ENCODE data around the gene RAD50.
"Not testable (repeated sequence)": the region's sequence is repeated elsewhere in the genome, so short reads cannot be mapped to it uniquely, and the experiment has no call there.

Gene RAD50

DNA sequence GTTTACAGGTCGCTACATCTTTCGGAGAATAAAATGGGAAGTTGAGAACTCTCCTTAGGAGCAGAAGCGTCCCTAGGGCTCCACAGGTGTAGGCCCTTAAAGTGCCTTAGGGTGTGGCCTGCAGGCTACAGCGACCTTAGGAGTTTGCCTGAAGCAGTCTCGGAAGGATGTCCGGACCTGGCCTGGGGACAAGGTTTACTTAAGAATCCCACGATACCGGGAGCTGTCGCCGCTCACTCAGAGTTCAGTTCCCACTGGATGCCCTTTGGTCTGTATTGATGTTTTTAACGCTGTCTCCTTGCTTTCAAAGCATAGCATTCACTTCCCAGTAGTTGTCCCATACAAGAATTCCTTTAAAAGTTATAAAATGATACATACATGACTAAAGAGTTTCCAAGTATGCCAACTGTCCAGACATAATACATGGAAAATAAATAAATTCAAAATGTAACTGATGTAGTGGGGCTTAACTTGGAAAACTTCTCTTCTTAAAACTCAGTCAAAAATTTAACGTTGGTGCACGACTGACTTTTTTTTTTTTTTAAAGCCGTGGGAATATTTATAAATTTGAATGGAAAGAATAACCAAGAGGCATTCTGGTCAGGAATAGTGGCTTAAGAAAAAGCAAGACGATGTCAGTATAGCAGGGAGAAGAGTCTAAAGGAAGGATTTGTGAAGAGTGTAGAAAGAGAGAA, 848 bp downstream of the RAD50 start:
- peak; percentile 38 for DNase-seq

DNA sequence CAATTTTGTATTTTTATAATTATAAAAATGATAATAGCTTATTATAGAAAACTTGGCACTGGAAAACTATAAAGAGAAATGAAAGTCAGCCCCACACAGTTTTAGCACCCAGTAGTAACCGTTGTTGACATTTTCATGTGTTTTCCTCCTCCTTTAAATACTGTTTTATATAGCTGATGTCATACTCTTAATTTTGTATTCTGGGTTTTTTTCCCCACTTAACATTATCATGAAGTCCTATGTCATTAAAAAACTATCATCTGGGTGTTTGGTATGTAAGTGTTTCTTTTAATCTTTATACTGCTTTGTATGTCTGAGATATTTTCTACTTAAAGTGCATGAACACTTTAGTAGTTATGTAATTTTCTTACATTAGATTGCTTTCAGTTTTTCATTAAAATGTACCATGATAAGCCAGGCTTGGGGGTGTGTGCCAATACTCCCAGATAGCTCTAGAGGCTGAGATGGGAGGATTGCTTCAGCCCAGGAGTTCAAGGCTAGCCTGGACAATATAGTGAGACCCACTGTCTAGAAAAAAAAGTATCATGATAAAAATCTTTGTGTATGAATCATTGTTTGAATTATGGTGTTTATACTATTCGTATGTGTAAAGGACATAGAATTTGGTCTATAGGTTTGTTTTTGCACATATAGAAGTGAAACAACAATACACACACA, 2.7 kb downstream of the RAD50 start:
- no peak for DNase-seq

DNA sequence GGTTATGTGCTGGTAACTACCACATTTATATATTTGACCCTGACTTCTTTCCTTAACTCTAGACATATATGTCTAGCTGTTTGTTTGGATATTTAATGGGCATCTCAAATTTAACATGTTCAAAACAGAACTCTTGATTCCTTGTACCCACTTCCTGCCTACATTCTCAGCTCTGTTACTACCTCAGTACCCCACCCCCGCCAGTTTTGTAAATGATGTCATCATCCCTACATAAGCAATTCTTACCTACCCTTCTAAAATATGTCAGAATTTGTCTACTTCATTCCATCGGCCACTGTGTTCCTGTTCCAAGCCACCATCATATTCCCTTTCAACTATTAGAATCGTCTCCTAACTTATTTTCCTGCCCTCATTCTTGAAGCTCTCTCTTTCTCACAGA, 4.8 kb downstream of the RAD50 start:
- peak; percentile 46 for DNase-seq

DNA sequence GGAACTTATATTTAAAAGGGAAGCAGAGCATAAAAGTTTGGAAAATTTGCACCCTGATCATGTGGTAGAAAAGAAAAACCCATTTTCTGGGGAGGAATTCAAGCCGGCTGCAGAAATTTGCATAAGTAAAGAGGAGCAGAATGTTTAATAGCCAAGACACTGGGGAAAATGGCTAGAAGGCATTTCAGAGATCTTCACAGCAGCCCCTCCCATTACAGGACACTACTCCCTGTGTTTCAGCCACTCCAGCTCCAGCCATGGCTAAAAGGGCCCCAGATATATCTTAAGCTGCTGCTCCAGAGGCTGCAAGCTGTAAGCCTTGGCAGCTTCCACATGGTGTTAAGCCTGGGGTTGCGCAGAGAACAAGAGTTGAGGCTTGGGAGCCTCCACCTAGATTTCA, 7.8 kb downstream of the RAD50 start:
- not testable (repeated sequence) for DNase-seq

DNA sequence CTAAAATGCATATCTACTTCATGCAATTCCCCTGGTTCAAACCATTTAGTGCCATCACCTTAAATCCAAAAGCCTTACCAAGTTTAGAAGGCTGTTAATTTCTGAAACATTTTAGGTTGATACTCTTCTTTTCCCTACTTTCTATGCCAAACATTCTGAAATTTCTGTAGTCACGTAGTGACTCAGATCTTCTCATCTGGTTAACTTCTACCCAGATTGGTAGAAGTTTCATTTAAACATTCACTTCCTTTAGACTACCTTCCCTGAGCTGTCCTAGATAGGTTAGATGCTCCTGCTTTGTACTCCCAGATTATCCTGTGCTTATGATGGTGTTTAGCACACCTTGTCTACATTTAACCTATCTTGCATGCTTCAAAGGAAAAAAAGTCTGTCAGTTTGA, 9.9 kb downstream of the RAD50 start:
- DNase-seq: no peak

DNA sequence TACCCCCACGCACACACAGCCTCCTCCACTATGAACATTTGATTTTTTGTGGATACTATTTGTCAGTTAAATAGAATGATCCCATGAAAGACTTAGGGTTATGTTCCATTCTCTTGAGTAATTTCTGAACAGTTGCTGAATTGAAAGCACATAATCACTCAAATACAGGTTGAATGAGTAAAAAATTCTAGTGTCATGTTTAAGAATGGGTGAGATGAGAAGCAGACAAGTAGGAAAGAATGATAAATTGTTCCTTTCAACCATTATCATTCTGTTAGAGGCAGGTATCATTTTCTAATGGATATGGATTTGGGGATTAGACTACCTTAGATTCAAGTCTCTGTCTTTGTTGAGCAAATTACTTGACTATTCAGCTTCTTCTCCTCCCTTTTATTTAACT, 19.3 kb downstream of the RAD50 start:
- DNase-seq: no peak

DNA sequence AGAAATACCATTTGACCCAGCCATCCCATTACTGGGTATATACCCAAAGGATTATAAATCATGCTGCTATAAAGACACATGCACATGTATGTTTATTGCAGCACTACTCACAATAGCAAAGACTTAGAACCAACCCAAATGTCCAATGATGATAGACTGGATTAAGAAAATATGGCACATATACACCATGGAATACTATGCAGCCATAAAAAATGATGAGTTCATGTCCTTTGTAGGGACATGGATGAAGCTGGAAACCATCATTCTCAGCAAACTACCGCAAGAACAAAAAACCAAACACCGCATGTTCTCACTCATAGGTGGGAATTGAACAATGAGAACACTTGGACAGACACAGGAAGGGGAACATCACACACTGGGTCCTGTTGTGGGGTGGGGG, 27.8 kb downstream of the RAD50 start:
- not testable (repeated sequence) for DNase-seq

DNA sequence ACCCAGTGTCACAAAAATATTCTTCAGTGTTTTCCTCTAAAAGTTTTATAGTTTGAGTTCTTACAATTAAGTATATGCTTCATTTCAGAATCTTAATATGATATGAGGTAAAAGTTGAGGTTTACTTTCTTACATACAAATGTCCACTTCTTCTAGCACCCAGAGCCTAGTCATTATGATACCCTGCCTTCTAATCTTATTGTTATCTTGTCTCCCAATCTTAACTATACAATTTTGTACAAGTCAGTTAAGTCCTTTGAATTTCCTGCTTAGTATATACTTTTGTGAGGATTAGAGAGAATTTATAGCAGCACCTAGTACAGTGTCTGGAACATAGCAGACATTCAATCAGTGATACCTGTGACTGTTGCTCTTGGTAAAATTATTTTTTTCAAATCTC, 29.3 kb downstream of the RAD50 start:
- no peak for DNase-seq

DNA sequence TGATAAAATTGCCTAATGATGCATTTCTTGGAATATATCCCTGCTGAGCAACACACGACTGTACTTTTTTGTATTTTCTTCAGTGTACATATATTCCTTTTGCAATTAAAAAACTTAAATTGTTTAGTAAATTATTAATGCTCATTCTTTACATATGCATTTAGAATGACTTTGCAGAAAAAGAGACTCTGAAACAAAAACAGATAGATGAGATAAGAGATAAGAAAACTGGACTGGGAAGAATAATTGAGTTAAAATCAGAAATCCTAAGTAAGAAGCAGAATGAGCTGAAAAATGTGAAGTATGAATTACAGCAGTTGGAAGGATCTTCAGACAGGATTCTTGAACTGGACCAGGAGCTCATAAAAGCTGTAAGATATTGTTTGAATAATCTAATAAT, 32.7 kb downstream of the RAD50 start:
- no peak for DNase-seq

DNA sequence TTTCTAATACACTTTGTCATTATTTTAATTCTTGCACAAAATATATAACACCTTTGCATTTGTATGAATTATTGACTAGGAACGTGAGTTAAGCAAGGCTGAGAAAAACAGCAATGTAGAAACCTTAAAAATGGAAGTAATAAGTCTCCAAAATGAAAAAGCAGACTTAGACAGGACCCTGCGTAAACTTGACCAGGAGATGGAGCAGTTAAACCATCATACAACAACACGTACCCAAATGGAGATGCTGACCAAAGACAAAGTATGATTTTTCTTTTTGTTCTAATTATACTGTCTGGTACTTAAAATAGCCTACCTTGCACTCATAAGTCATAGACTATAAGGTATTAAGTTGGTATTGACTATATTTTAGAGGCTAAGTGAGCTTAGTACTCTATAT, 34.4 kb downstream of the RAD50 start:
- peak; percentile 4 for DNase-seq

DNA sequence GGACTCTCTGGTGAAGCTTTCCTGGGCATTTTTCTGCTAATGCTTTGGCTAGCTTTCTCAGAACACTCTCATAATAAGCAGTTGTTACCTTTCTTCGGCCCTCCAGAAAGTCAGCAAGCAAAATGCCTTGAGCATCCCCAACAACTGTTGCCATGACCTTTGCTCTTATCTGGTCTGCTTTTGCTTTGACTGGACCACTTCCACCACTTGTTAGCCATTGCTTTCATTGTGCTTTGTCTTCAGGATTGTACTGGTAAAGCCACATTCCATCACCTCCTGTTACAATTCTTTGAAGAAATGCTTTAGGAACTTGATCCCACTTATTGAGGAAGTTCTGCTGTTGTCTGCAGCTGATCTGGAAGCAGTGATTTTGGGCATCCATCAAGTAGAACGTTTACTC, 35.7 kb downstream of the RAD50 start:
- no peak for DNase-seq

DNA sequence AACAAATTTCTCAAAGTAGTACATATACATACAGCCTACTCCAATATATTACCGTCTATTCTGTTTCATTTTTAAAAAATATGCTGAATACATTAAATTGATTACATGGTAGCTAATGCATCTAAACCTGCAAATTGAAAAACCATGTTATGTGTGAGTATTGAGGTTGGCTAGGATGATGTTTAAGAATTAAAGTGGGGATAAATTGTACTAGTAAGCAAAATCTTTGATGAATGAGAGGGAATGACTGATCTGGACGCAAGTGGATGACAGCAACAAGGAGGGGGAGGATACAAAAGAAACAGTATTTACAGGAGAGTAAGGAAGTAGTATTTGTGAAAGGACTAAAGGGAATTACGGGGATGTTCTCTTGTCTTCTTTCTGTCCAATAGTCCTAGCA, 37.4 kb downstream of the RAD50 start:
- DNase-seq: no peak

DNA sequence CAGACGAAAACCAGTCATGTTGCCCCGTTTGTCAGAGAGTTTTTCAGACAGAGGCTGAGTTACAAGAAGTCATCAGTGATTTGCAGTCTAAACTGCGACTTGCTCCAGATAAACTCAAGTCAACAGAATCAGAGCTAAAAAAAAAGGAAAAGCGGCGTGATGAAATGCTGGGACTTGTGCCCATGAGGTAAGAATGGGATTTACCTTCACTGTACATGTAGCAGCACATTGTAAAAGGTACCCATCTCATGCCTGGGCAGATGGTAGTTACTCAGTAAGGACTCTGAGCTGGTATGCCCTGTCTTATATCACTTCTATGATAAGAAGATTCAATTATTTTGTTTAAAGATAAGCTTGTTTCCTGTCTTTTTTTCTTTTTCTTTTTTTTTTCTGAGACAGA, 38.8 kb downstream of the RAD50 start:
- DNase-seq: no peak

DNA sequence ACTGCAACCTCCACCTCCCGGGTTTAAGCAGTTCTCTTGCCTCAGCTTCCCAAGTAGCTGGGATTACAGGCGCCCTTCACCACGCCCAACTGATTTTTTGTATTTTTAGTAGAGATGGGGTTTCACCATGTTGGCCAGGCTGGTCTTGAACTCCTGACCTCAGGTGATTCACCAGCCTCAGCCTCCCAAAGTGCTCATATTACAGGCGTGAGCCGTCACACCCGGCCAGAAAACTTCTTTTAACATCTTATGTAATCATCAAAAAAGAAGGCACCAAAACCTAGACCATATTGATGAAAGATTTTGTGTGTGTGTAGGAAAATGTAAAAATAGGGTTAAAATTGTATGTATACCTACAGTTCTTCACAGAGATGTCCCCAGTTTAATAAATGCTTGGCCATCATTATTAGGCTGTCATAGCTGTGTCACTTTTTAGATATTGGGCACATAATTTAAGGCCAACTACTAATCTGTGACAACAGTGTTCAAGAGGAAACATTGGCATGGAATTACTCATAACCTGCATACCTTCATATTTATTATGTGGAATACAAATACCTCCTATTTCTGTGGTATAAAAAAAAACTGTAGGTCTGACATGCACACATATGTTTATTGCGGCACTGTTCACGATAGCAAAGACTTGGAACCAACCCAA, 44.4 kb downstream of the RAD50 start:
- DNase-seq: peak; percentile 4

DNA sequence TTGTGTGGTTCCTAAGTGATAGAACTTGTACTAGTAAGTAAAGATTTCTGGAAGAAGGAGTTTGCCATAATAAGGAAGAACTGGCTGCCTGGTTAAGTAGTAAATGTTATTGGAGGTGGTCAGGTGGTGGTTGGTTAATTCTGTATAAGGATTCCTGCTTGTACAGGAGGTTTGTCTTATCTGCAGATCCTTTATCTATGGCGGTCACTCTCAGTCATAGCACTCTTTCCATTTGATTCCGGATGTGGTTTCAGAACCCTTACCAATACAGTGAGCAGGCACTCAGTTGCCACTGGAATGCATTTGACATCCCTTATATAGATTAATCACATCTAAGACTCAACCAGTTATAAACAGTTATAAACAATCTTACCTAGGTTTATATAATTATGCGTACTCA, 50.3 kb downstream of the RAD50 start:
- no peak for DNase-seq

DNA sequence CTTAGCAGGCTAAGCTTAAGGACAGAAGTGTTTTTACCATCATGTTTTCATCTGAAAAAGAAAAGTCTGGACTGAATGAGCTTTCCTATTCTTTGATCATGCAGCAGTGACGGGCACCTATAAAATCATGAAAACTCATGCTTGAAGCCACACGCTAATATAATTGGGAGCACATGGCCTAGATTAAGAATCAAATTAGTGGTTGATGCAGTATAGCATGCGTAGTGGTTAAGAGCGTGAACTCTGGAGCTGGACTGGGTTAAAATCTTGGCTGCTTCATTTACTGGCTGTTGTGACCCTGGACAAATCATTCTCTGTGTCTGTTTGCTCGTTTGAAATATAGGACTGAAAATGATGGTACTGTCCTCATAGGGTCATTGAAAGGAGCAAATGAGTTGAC, 51.3 kb downstream of the RAD50 start:
- DNase-seq: no peak

DNA sequence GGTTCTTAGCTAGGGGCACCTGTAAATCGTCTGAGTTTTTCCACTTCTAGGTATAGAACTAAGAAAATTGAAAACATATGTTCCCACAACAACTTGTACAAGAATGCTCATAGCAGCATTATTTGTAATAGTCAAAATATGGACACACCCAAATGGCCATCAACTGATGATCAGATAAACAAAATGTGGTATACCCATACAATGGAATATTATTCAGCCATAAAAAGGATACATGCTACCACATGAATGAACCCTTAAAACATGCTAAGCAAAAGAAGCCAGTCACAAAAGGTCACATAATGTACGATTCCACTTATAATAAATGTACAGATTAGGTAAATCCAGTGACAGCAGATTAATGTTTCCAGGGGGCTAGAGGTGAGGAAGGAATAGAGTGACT, 55.2 kb downstream of the RAD50 start:
- DNase-seq: no peak

DNA sequence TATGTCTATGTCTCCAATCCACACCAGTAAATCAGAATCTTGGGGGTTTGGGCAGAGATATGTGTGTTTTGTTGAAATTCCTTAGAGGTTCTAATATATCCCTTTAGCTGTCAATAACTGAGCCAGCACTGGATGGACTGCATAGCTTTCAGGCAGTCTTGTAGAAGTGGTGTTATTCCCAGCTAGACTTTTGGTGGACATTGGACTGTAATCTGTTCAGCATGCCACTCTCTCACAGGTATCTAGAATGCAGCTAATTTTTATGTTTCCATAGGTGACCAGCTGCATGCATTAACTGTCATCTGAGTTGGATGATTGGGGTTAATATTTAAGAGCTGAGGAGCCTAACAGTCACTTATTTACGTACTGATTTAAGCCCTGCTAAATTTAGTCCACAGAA, 56.1 kb downstream of the RAD50 start:
- no peak for DNase-seq

DNA sequence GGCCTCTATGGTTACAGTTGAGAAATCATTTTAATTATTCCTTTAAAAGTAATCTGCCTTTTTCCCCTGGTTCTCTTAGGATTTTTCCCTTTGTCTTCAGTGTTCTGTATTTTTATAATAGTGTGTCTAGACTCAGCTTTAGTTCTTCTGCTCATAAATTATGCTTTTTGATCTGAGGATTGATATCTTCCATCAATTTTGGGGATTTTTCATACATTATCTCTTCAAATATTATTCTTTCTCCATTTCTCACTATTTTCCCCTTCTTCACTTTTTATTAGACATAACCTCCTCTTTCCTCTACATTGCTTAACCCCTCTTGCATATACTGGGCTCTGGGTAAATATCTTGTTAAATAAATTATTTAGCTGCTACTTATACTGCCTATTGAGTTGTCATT, 64.9 kb downstream of the RAD50 start:
- no peak for DNase-seq

DNA sequence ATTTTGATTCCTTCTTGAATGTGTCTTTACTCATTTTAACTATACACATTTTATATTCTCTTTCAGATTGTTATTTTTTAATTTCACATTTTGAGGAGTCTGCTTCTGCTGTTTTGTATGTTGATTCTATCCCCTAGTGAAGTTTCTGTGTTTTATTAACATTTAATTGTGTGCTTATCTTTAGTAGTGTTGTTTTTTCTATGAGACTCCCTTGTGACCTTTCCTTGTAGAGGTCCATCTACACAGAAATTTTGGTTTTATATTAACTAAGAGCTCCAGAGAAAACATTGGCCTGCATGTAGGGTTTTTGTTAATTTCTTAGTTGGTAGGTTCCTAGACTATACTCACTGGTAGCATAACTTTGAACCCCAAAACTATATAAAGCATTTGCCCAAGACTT, 65.8 kb downstream of the RAD50 start:
- no peak for DNase-seq

DNA sequence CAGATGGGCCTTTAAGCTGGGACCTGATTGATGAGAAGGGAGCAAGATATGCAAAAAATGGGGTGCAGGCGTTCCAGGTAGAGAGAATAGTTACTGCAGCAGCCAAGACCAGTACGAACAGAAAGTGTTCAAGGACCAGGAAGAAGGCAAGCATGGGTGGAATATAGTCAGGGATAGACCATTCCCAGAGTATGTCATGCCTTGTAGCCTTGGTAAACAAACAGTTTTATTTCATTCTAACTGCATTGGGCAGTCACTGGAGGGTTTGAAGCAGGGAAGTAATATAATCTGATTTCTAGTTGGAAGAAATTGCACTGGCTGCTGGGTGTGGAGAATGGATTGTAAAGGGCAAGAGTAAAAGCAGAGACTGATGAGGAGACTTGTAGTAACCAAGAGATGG, 70.7 kb downstream of the RAD50 start:
- no peak for DNase-seq

DNA sequence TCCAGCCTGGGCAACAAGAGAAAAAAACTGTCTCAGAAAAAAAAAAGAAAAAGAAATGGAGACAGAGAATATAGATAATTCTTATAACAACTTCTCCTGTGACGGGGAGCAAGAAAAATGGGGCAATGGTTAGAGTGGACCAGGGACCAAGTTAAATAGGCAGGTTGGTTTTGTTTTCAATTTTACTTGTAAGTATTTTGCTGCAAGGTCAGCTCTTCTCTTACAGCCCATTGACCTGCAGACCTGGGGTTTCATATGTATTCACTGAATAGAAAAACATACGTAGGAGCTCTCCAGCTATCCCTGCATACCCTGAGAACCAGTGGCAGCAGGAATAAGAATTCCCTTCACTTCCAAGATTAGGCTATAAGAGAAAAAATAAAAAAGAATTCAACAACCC, 72.0 kb downstream of the RAD50 start:
- DNase-seq: no peak

DNA sequence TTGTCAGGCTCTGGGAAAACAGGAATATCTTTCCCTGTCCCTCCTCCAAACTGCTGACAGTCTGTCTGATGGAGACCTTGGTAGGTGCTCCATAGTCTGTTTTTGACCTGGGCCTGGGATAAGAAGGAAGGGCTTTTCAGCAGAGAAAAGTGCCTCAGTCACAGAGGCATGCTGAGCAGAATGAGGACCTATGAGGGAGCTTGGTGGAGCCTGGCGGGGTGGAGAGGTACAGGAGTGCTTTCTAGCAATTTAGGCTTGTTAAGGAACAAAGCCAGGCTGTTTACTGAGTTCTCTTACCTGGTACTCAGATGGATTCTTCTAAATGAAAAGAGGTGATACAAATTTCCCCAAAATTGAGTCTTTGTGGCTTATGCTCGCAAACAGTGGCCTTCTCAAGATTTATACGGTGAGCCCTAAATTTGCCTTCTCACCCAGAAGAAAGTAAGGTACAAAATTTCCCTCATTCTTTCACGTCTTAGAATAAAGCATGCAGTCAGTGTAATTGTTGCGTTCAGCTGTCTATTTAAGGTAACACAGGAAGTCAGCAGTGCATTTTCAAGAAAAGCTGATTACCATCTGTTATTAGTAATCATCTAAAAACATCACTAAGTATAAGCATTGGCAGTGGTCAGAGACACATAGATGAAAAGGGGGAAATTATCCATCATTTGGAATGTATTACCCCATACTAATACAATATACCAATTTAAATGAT, 72.6 kb downstream of the RAD50 start:
- no peak for DNase-seq

DNA sequence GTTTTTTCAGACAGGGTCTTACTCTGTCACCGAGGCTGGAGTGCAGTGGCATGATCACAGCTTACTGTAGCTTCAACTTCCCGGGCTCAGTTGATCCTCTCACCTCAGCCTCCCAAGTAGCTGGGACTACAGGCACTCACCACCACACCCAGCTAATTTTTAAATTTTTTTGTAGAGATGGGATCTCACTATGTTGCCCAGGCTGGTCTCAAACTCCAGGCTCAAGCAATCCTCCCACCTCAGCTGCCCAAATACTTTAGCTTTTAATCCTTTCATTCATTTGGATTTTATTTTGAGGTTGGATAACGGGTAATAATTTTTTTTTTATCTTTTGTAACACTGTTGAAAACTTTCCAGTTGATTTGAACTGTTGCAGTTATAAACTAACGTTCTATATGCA, 76.8 kb downstream of the RAD50 start:
- not testable (repeated sequence) for DNase-seq

All from fibroblast of skin of right biceps (primary cell).